ENCODE results near the gene SEPTIN1. TPM values are rescaled to one million over a fixed set of nuclear protein-coding genes. Genes with fewer than 3 reads are reported as not detected.

Gene SEPTIN1
- total RNA-seq, result not detected in 2 replicates

GRCh38 chr16:30382111-30382881 lies at the start of gene SEPTIN1:
TSS of gene SEPTIN1 (minus strand) at chr16:30382561. CDS start at chr16:30382542, 19 bp downstream.

GRCh38 chr16:30429678-30430427 lies 47.5 kb upstream of the SEPTIN1 start, which contains the start of gene DCTPP1:
TSS of gene DCTPP1 (minus strand) at chr16:30430030. CDS start at chr16:30429980, 50 bp downstream.

GRCh38 chr16:30407102-30407803 lies 24.9 kb upstream of the SEPTIN1 start, which contains the start of gene ZNF771:
TSS of gene ZNF771 (plus strand) at chr16:30407606. CDS start at chr16:30408054, 448 bp downstream.

GRCh38 chr16:30395155-30395991 lies 13.0 kb upstream of the SEPTIN1 start, which contains the start of gene ZNF48:
TSS of gene ZNF48 (plus strand) at chr16:30395420. CDS start at chr16:30395795, 375 bp downstream.

GRCh38 chr16:30374538-30374937 lies 7.8 kb downstream of the SEPTIN1 start, which contains the start of gene MYL11:
TSS of gene MYL11 (plus strand) at chr16:30374802. CDS start at chr16:30374858, 56 bp downstream.

GRCh38 chr16:30370456-30371247 lies 11.7 kb downstream of the SEPTIN1 start, which contains the start of gene TBC1D10B:
TSS of gene TBC1D10B (minus strand) at chr16:30370494. CDS start at chr16:30370183, 311 bp downstream.

GRCh38 chr16:30355144-30355953 lies 27.0 kb downstream of the SEPTIN1 start, which contains the start of gene CD2BP2:
TSS of gene CD2BP2 (minus strand) at chr16:30355308. CDS start at chr16:30354681, 627 bp downstream.

Small RNAs within 50 kb of the gene (small RNA-seq; reads per million reads assigned to genes)
- gene RF00406, result 8.7 reads per million, percentile 95 among the genes with 10 or more reads in this experiment

Other genes starting within 250 kb of the SEPTIN1 start
- 5.6 and 6.8 TPM in 2 replicates for gene CORO1A, start 199.0 kb downstream of the SEPTIN1 start, total RNA-seq
- 96.4 and 190 TPM in 2 replicates for gene BOLA2B, start 188.9 kb downstream of the SEPTIN1 start, total RNA-seq
- 31.4 and 50.0 TPM in 2 replicates for gene SLX1A, start 188.7 kb downstream of the SEPTIN1 start, total RNA-seq
- 12.4 and 13.7 TPM in 2 replicates for gene SULT1A3, start 183.3 kb downstream of the SEPTIN1 start, total RNA-seq
- gene NPIPB13, start 134.1 kb downstream of the SEPTIN1 start, total RNA-seq, result 0.96 and 3.6 TPM in 2 replicates
- gene CD2BP2, start 27.3 kb downstream of the SEPTIN1 start, total RNA-seq, result 40.5 and 43.7 TPM in 2 replicates
- gene TBC1D10B, start 12.1 kb downstream of the SEPTIN1 start, total RNA-seq, result 45.6 and 48.0 TPM in 2 replicates
- not detected in 2 replicates for gene MYL11, start 7.8 kb downstream of the SEPTIN1 start, total RNA-seq
- gene ZNF48, start 12.9 kb upstream of the SEPTIN1 start, total RNA-seq, result 18.9 and 30.4 TPM in 2 replicates
- gene ZNF771, start 25.0 kb upstream of the SEPTIN1 start, total RNA-seq, result 9.3 and 14.7 TPM in 2 replicates
- gene DCTPP1, start 47.5 kb upstream of the SEPTIN1 start, total RNA-seq, result 39.8 and 51.2 TPM in 2 replicates
- 10.8 and 12.1 TPM in 2 replicates for gene SEPHS2, start 63.3 kb upstream of the SEPTIN1 start, total RNA-seq
- not detected in 2 replicates for gene ITGAL, start 90.2 kb upstream of the SEPTIN1 start, total RNA-seq
- gene ZNF768, start 144.0 kb upstream of the SEPTIN1 start, total RNA-seq, result 25.3 and 32.0 TPM in 2 replicates
- gene ZNF747, start 152.3 kb upstream of the SEPTIN1 start, total RNA-seq, result 9.5 and 11.7 TPM in 2 replicates
- 10.5 and 10.6 TPM in 2 replicates for gene ZNF764, start 175.8 kb upstream of the SEPTIN1 start, total RNA-seq
- gene ZNF688, start 189.2 kb upstream of the SEPTIN1 start, total RNA-seq, result 5.2 and 6.2 TPM in 2 replicates
- 12.7 and 13.0 TPM in 2 replicates for gene ZNF785, start 203.1 kb upstream of the SEPTIN1 start, total RNA-seq
- 7.2 and 7.9 TPM in 2 replicates for gene ZNF689, start 227.8 kb upstream of the SEPTIN1 start, total RNA-seq